AG20443 (cell line): Measurements from ENCODE around the gene PRKD2.
"Not testable (repeated sequence)": the region's sequence is repeated elsewhere in the genome, so short reads cannot be mapped to it uniquely, and the experiment has no call there.

Experiments
- DNase-seq: peaks from one replicate; pipeline ENCODE4 v3.0.0; 2012; ENCODE audit warnings: low spot score, mixed read lengths

Gene PRKD2

GRCh38 chr19:46724468-46724867 is 7.6 kb upstream of the PRKD2 start:
- no peak for DNase-seq

DNA sequence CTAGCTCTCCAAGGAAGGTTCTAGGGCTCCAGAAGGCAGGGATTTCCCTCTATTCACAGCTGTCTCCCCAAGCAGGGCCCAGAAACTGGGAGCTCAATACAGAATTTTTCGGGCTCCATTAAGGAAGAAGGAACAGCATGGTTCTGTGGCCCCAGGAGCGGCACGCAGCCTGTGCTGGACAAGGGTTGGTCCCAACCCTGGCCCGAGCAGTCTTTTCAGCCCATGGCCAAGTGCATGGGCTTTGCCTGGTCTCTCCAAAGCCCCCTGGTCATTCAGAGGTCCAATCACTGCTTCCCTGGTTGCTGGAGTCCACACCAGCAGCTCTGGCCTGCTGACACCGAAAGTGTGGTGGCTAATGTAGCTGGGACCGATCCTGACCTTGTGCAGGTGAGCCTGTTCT is 6.6 kb upstream of the PRKD2 start:
- DNase-seq = no peak

GRCh38 chr19:46723023-46723461 is 6.1 kb upstream of the PRKD2 start:
- no peak for DNase-seq

DNA sequence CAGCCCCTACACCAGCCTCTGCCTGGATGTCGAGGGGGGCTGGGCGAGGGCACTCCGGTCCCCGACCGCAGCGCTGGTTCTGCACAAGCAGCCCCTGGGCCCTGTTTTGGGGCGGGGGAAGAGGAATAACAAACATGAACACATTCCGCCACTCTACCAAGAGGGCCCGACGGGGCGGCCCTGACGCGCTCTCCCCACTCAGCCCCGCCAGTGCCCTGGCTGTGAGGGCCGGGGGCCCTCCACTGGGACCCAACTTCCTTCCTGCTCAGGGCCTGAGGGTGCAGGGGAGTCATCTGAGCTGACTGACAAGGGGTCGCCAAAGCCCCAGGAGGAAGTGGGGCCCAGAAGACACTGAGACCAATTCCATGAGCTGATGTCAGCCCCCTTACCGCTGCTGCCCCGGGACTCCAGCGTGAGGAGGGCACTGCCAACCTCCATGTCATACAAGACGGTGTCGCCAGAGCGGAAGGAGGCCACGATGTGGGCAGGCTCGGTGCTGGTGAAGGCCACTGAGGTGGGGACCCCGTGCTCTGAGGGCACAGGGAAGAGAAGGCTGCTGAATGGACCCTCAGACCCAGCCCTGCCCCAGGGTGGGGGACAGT is 5.6 kb upstream of the PRKD2 start:
- DNase-seq = no peak

- DNase-seq = no peak
These were observed 5.1 kb upstream of the PRKD2 start for GRCh38 chr19:46722004-46722380.

DNA sequence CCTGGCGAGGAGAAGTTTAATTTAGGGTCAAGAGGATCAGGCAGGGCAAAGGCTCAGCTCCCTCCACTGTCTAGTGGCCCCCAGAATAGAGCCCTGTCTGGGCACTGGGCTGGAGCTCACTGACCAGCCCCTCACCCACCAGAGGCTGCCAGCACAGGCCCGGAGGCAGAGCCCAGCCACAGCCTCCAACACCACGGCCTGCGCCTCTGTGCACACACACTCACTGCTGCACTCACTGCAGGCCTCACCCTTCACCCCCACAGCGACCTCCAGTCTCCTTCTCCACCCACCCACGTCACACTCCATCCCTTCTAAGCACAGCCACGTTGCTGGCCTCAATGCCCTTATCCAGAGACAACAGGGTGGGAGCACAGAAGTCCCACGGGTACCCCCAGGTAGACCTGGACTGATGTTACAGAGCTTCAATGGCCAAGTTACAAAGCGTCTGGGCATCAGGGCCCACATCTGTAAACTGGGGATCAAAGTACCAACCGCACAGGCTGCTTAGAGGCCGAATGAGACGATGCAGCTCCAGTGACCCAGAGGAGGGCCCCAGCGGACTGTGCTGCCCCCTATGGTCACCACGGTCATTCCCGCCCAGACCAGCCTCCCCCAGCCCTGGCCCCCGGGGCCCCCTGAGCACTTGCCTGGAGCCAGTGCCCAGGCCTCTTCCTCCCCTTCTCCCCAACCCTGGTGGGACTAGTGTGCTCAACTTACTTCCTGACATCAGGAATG is 4.5 kb upstream of the PRKD2 start:
- DNase-seq = no peak

DNA sequence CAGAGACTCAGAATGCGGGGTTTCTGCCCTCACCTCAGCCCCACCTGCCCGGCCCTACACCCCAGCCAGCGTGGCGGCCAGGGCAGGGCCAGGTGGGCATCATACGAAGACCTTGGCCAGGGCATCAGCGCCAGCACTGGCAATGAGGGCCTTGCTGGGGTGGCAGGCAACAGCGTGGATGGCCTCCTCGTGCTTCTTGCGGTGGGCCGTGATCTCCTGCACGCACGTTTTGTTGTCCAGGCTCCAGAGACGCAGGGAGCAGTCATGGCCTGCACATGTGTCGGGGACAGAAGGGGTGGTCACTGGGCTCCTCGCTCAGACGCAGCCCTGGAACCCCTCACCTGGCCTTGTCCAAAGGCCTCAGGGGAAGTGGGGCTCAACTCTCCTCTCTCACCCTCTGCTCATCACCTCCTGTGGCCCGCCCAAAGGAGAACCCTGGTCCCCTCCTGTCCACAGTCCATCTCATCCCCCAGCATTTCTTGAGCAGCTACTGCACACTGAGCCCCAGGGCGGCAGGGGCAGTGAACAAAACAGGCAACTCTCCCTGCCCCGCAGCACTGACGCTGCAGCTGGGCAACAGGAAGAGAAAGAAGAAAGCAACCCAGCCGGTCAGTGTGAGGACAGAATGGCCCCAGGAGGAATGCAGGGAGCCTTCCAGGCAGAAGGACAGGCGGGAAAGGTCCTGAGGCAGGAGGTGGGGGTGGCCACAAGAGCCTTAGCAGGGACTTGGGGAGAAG is 3.8 kb upstream of the PRKD2 start:
- DNase-seq = no peak

DNA sequence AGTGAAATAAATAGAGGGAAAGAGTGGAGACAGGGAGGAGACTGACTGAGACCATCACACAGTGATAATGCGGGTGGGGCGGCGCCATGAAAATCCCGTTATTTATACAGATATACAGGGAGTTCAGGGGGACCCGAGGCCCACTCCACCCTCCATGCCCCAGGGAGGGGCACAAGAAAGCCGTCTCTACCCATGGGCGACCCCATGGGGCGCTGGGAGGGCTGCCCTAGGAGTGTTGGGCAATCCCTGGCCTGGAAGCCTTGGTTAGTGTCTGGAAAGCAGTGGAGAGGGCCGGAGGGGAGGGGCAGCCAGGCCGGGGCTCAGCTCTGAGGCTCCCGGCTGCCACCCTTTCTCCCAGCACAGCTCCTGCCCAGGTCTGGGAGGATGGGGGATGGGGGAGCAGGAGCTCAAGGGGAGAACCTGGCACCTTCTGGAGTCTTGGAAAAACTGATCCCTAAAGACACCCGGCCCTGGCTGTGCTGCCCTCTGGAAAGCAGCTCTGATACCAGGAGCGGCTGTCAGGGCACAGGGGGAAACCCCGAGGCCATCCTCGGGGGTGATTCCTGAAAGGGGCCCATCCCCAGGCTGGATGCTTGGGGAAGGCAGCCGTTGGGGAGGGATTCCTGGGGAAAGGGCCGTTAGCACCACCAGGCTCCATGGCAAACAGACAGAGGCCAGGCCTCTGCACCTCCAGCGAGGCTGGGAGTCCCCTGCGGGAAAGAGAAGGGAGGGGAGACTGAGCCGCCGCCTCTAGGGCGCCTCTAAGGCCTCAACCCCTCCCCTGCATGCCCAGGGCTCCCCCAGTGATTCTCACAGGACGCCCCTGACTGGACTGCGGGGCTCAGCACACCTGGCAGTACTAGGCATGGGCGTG is 3.0 kb upstream of the PRKD2 start:
- no peak for DNase-seq

DNA sequence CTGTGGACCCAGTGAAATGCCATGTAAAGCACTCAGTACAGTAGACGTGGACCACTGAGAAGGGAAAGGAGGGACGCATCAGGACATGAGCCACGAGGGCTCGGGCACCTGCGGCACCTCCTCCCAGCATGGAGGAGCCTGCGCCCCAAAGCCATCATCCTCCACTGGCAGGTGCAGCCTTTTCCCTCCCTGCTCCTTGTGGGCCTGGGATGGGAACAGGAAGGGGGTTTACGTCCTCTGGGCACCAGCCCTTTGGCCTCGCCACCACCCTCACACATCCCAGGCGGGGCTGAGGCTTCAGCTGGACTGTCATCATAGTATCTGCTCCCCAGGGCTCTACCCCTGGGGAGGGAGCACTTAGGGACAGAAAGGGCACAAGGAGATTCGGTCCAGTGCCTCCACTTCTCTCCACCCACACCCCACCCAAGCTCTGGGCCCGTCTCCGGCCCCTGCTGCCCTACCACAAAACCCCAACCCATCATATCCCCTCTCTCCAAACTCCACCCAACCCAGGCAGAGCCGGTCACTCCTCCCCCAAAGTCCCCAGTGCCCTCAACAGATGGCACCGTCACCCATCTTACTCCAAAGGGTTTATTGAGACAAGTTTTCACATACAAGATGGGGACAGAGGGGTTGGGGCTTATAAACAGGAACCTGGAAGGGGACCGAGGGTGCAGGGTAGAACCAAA is 2.2 kb upstream of the PRKD2 start:
- DNase-seq = no peak

- no peak for DNase-seq
These were observed 1.4 kb upstream of the PRKD2 start for GRCh38 chr19:46718157-46718933.

- DNase-seq = peak; percentile 20
These were observed 816 bp upstream of the PRKD2 start for GRCh38 chr19:46717716-46718143.

DNA sequence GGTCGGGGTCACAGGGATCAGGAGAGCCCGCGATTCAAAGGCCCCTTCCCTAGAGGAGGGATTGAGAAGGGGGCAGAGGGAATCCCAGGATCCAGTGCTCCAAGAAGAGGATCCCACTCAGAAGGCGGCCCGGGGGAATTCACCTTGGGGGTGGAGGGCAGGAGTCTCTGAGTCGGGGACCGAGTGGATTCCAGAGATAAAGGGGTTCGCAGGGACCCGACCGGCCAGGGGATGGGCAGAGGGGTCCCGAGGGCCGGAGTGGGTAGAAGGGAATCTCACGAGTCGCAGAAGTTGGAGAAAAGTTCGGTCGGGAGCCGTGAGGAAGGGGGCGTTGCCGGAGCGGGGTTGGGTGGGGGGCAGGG is 261 bp downstream of the PRKD2 start:
- peak; percentile 21 for DNase-seq

DNA sequence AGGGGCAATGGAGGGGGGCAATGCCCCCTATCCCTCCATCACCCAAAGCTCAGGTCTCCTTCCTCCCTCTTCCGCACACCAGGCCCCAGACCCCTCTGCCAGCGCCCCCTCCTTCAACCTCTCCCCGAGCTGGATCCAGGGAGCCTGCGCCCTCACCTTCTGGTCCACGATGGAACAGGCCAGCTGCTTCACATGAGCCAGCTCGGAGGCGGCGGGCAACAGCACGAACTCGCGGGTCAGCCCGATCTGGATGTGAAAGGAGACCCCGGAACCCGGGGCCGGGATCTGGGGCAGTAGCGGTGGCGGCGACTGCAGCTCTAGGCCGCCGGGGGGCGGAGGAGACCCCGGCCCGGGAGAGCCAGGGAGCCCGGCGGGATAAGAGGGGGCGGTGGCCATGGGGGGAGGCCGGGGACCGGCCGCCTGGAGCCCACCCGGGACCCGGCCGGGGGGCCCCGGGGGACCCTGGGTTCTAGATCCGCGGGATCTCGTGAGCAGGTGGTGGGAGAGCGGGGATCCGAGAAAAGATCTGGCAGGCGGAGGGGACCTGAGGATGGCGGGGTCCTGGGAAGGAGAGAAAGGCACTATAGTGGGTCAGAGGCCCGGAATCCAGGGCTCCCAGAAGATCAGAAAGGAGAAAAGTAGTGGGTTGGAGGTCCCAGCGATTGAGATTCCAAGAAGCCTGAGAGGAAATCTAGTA is 791 bp downstream of the PRKD2 start:
- DNase-seq = peak; percentile 52

DNA sequence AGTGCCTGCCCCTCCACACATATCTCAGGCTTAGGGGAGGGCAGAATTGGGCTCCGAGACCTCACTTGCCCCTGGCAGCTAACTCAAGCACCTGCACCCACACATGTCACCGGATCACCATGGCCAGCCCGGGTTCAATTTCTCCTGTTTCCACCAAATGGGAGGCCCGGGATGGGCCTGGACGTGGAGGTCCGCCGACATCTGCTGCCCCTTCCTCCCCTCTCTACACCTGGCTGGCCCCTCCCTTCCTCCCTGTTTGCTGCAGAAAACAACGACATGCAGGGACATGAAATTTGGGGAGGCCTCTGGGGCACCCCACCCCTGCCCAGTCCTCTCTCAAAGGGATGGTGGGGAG is 1.3 kb downstream of the PRKD2 start:
- no peak for DNase-seq

- no peak for DNase-seq
These were observed 2.3 kb downstream of the PRKD2 start for GRCh38 chr19:46714444-46715106.

DNA sequence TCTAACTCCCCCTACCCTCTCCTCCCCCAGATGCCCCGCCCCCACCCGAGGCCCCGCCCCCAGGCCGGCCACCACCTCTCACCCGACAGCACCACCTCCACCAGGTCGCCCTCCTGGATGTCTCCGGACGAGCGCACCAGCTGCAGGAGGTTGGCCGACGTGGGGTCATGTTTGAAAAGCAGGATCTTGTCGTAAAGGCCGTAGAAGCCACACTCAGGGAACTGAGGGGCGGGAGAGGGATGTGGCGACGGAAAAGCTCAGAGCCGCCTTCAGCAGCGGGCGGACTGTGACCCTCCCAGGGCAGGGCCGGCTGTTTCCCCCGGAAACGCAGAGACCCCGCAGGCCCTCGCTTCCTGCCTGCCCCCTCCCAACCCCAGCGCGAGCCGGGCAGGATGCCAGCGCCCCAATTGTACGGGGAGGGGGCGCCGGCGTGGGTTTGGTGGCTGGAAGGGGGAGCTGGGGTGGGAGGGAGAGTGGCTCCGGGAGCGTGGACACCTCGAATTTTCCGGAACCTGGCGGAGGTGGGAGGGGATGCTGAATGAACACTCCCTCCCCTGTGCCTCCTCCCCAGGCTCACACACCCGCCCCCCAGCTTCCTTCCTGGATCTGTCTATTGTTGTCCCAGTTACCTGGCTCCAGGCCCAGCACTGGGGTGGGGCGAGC is 3.0 kb downstream of the PRKD2 start:
- peak; percentile 96 for DNase-seq

DNA sequence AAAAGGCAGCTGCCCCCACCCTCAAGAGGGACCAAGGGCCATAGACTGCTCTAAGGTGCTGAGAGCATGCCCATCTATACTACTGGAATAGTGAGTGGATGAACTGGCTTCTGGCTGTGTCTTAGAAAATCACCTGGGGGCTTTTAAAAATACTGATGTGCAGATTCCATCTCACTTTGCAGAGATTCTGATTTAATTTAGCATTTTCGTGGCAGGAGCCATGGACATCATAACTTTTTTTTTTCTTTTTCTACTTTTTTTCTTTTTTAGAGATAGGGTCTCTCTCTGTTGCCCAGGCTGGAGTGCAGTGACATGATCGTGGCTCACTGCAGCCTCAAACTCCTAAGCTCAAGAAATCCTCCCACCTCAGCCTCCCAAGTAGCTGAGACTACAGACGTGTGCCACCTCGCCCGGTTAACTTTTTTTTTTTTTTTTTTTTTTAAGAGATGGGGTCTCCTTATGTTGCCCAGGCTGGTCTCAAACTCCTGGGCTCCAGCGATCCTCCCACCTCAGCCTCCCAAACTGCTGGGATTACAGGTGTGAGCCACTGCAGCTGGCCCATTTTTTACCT is 4.1 kb downstream of the PRKD2 start:
- DNase-seq = not testable (repeated sequence)

GRCh38 chr19:46710687-46711086 is 6.2 kb downstream of the PRKD2 start:
- no peak for DNase-seq
